ENCODE measurements around the gene KRT40.

GRCh38 chr17:40975516-40975915 is 8.6 kb downstream of the KRT40 start:
- TF ChIP-seq, protein P1, sequence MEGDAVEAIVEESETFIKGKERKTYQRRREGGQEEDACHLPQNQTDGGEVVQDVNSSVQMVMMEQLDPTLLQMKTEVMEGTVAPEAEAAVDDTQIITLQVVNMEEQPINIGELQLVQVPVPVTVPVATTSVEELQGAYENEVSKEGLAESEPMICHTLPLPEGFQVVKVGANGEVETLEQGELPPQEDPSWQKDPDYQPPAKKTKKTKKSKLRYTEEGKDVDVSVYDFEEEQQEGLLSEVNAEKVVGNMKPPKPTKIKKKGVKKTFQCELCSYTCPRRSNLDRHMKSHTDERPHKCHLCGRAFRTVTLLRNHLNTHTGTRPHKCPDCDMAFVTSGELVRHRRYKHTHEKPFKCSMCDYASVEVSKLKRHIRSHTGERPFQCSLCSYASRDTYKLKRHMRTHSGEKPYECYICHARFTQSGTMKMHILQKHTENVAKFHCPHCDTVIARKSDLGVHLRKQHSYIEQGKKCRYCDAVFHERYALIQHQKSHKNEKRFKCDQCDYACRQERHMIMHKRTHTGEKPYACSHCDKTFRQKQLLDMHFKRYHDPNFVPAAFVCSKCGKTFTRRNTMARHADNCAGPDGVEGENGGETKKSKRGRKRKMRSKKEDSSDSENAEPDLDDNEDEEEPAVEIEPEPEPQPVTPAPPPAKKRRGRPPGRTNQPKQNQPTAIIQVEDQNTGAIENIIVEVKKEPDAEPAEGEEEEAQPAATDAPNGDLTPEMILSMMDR (IDR thresholded peaks at IDR 0.05; ENCODE audit: insufficient read depth, low read length): no peak
- no peak for TF ChIP-seq GABPA (IDR thresholded peaks at IDR 0.05; ENCODE audit: low read depth)

All from HL-60 (cell line).